Measurements from ENCODE around the gene BCAR1.
"Not testable (repeated sequence)": the region's sequence is repeated elsewhere in the genome, so short reads cannot be mapped to it uniquely, and the experiment has no call there.

The BCAR1 gene

GRCh38 chr16:75225092-75225491 lies 26.3 kb downstream of the BCAR1 start:
- TF ChIP-seq, protein P1, sequence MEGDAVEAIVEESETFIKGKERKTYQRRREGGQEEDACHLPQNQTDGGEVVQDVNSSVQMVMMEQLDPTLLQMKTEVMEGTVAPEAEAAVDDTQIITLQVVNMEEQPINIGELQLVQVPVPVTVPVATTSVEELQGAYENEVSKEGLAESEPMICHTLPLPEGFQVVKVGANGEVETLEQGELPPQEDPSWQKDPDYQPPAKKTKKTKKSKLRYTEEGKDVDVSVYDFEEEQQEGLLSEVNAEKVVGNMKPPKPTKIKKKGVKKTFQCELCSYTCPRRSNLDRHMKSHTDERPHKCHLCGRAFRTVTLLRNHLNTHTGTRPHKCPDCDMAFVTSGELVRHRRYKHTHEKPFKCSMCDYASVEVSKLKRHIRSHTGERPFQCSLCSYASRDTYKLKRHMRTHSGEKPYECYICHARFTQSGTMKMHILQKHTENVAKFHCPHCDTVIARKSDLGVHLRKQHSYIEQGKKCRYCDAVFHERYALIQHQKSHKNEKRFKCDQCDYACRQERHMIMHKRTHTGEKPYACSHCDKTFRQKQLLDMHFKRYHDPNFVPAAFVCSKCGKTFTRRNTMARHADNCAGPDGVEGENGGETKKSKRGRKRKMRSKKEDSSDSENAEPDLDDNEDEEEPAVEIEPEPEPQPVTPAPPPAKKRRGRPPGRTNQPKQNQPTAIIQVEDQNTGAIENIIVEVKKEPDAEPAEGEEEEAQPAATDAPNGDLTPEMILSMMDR (conservative IDR thresholded peaks at IDR 0.05; ENCODE audit: low read length), result no peak
- no peak for TF ChIP-seq EZH2phosphoT487 (IDR thresholded peaks at IDR 0.05; ENCODE audit: borderline replicate concordance)
- no peak overlapping the region for H2AFZ ChIP-seq (ENCODE audit: low read length)
- no peaks in the 10 kb centered on the region for H3F3A ChIP-seq (ENCODE audit: low read depth)
- no peaks in the 10 kb centered on the region for H4K20me1 ChIP-seq (ENCODE audit: insufficient read depth, low read length, poor library complexity, severe bottlenecking)
- no peaks in the 10 kb centered on the region for H3K79me2 ChIP-seq (ENCODE audit: insufficient read depth, low read length)
- H3K4me1 ChIP-seq (ENCODE audit: insufficient read depth, low read length, poor library complexity, severe bottlenecking), result no peaks in the 10 kb centered on the region
- H3K9me3 ChIP-seq (ENCODE audit: insufficient read depth, low read depth, low read length), result no peaks in the 10 kb centered on the region
- no peak overlapping the region for H3K4me2 ChIP-seq (ENCODE audit: low read depth, low read length, poor library complexity, severe bottlenecking)
- H3K27me3 ChIP-seq (ENCODE audit: insufficient read depth, low read length, poor library complexity, severe bottlenecking), result no peaks in the 10 kb centered on the region
- H3K9me2 ChIP-seq (replicated peaks; ENCODE audit: low read depth, low read length), result no peaks in the 10 kb centered on the region
- no peaks in the 10 kb centered on the region for H3K36me3 ChIP-seq (ENCODE audit: insufficient read depth, low read length)
- no peak overlapping the region for H3K4me3 ChIP-seq (ENCODE audit: low read length, poor library complexity, severe bottlenecking)
- H3K9ac ChIP-seq (ENCODE audit: low read depth, low read length, poor library complexity, severe bottlenecking), result no peak overlapping the region

GRCh38 chr16:75224306-75225082 lies 26.9 kb downstream of the BCAR1 start:
- no peaks in the 10 kb centered on the region for H3F3A ChIP-seq (ENCODE audit: low read depth)
- H4K20me1 ChIP-seq (ENCODE audit: insufficient read depth, low read length, poor library complexity, severe bottlenecking), result no peaks in the 10 kb centered on the region

GRCh38 chr16:75223129-75223528 lies 28.3 kb downstream of the BCAR1 start:
- H3K9me3 ChIP-seq (ENCODE audit: insufficient read depth, low read depth, low read length); H3K9me2 ChIP-seq (replicated peaks; ENCODE audit: low read depth, low read length): not testable (repeated sequence)

More at GRCh38 chr16:75224306-75225082, 26.9 kb downstream of the BCAR1 start:
- Histone ChIP-seq H3K4me2 (ENCODE audit: low read depth, low read length, poor library complexity, severe bottlenecking) (no peak overlapping the region), H3K36me3 (ENCODE audit: insufficient read depth, low read length) (no peaks in the 10 kb centered on the region), H3K79me2 (ENCODE audit: insufficient read depth, low read length) (no peaks in the 10 kb centered on the region), H2AFZ (ENCODE audit: low read length) (no peak overlapping the region), H3K4me3 (ENCODE audit: low read length, poor library complexity, severe bottlenecking) (no peak overlapping the region), H3K4me1 (ENCODE audit: insufficient read depth, low read length, poor library complexity, severe bottlenecking) (no peaks in the 10 kb centered on the region), H3K27me3 (ENCODE audit: insufficient read depth, low read length, poor library complexity, severe bottlenecking) (no peaks in the 10 kb centered on the region), H3K9me3 (ENCODE audit: insufficient read depth, low read depth, low read length) (no peaks in the 10 kb centered on the region), H3K9ac (ENCODE audit: low read depth, low read length, poor library complexity, severe bottlenecking) (no peak overlapping the region), H3K9me2 (replicated peaks; ENCODE audit: low read depth, low read length) (no peaks in the 10 kb centered on the region)
- TF ChIP-seq, protein P1 (conservative IDR thresholded peaks at IDR 0.05; ENCODE audit: low read length), result no peak
- TF ChIP-seq EZH2phosphoT487 (IDR thresholded peaks at IDR 0.05; ENCODE audit: borderline replicate concordance), result no peak

GRCh38 chr16:75222271-75222783 lies 29.1 kb downstream of the BCAR1 start:
- no peak overlapping the region for H2AFZ ChIP-seq (ENCODE audit: low read length)
- no peaks in the 10 kb centered on the region for H3K4me1 ChIP-seq (ENCODE audit: insufficient read depth, low read length, poor library complexity, severe bottlenecking)
- H3K79me2 ChIP-seq (ENCODE audit: insufficient read depth, low read length), result no peaks in the 10 kb centered on the region
- no peak overlapping the region for H3K9ac ChIP-seq (ENCODE audit: low read depth, low read length, poor library complexity, severe bottlenecking)
- H3K4me2 ChIP-seq (ENCODE audit: low read depth, low read length, poor library complexity, severe bottlenecking), result no peak overlapping the region
- no peaks in the 10 kb centered on the region for H3K9me2 ChIP-seq (replicated peaks; ENCODE audit: low read depth, low read length)
- TF ChIP-seq EZH2phosphoT487 (IDR thresholded peaks at IDR 0.05; ENCODE audit: borderline replicate concordance), result no peak
- TF ChIP-seq, protein P1 (conservative IDR thresholded peaks at IDR 0.05; ENCODE audit: low read length), result no peak
- no peak overlapping the region for H3K4me3 ChIP-seq (ENCODE audit: low read length, poor library complexity, severe bottlenecking)
- no peaks in the 10 kb centered on the region for H3K36me3 ChIP-seq (ENCODE audit: insufficient read depth, low read length)
- H4K20me1 ChIP-seq (ENCODE audit: insufficient read depth, low read length, poor library complexity, severe bottlenecking), result no peaks in the 10 kb centered on the region
- no peaks in the 10 kb centered on the region for H3F3A ChIP-seq (ENCODE audit: low read depth)
- no peaks in the 10 kb centered on the region for H3K9me3 ChIP-seq (ENCODE audit: insufficient read depth, low read depth, low read length)
- H3K27me3 ChIP-seq (ENCODE audit: insufficient read depth, low read length, poor library complexity, severe bottlenecking), result no peaks in the 10 kb centered on the region

More at GRCh38 chr16:75223129-75223528, 28.3 kb downstream of the BCAR1 start:
- H4K20me1 ChIP-seq (ENCODE audit: insufficient read depth, low read length, poor library complexity, severe bottlenecking); H3K9ac ChIP-seq (ENCODE audit: low read depth, low read length, poor library complexity, severe bottlenecking); H3K4me2 ChIP-seq (ENCODE audit: low read depth, low read length, poor library complexity, severe bottlenecking); H3K4me3 ChIP-seq (ENCODE audit: low read length, poor library complexity, severe bottlenecking); H3K4me1 ChIP-seq (ENCODE audit: insufficient read depth, low read length, poor library complexity, severe bottlenecking); H2AFZ ChIP-seq (ENCODE audit: low read length); H3K27me3 ChIP-seq (ENCODE audit: insufficient read depth, low read length, poor library complexity, severe bottlenecking); H3K36me3 ChIP-seq (ENCODE audit: insufficient read depth, low read length); H3K79me2 ChIP-seq (ENCODE audit: insufficient read depth, low read length); H3F3A ChIP-seq (ENCODE audit: low read depth): not testable (repeated sequence)
